GM10266 (cell line): Measurements from ENCODE around the gene DENND2D.

Experiments
- DNase-seq: peaks from one replicate; pipeline ENCODE4 v3.0.0; 2012; ENCODE audit errors: extremely low spot score
- TF ChIP-seq, protein P1 (sequence below): IDR thresholded peaks from 2 replicates; pipeline ENCODE4 v1.5.1; 2012; ENCODE audit warnings: mild to moderate bottlenecking, low read depth; ENCODE audit not compliant: control insufficient read depth, insufficient read depth; ENCODE audit errors: missing control alignments

DENND2D gene

DNA sequence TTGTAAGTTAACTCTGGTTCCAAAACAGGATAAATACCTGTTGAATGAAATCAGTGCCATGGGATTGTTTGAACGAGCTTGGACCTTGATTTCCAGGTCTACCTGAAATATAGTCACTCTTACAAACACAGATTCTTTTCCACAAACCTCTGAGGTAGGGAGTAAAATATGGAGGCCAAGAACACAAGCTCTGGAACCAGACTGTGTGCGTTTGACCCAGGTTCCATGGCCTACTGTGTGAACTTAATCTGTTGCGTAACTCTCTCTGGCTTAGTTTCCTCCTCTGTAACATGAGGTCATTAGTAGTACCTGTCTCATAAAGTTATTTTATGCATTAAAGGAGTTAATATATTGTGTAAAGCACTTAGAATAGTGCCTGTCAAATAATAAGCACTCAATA is 25.1 kb downstream of the DENND2D start:
- TF ChIP-seq, protein P1, sequence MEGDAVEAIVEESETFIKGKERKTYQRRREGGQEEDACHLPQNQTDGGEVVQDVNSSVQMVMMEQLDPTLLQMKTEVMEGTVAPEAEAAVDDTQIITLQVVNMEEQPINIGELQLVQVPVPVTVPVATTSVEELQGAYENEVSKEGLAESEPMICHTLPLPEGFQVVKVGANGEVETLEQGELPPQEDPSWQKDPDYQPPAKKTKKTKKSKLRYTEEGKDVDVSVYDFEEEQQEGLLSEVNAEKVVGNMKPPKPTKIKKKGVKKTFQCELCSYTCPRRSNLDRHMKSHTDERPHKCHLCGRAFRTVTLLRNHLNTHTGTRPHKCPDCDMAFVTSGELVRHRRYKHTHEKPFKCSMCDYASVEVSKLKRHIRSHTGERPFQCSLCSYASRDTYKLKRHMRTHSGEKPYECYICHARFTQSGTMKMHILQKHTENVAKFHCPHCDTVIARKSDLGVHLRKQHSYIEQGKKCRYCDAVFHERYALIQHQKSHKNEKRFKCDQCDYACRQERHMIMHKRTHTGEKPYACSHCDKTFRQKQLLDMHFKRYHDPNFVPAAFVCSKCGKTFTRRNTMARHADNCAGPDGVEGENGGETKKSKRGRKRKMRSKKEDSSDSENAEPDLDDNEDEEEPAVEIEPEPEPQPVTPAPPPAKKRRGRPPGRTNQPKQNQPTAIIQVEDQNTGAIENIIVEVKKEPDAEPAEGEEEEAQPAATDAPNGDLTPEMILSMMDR = no peak

DNA sequence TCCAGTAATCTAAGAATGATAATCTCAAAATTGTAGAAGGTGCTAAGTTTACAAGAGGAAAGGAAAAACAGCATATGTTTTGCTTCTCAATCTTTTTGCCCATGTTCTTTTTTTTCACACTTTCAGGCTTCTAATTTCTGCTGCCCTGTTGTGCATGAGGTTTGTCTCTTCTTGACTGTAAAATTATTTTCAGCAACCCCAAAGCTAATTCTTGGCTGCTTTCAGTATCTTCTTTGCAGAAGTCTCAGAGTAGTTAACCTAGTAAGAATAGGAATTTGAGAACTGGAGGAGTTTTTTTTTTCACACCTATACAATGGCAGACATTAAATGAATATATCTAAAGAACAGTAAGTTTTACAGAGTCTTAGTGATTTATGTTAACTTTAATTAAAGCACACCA is 26.4 kb downstream of the DENND2D start:
- DNase-seq = no peak
- TF ChIP-seq, protein P1 = no peak

More for the DNA sequence above, 25.1 kb downstream of the DENND2D start:
- DNase-seq = no peak

DNA sequence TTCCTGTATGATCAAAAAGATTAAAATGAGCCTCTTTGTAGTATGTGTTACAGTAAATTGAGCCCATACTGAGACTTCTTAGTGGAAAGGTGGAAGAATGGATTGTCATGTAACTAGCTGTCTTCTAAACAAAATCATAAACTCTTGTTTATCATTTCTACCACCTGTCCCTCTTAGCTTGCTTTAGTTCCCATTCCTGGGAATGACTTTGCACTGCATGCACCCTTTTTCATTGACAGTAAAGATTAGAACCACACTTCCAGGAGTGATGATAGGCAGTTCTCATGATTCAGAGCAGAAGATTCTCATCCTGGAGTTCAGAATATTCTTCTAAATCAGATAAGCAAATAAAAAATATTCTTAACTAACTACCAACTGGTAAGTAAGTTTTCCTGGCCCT is 28.0 kb downstream of the DENND2D start:
- TF ChIP-seq, protein P1 = no peak
- no peak for DNase-seq

DNA sequence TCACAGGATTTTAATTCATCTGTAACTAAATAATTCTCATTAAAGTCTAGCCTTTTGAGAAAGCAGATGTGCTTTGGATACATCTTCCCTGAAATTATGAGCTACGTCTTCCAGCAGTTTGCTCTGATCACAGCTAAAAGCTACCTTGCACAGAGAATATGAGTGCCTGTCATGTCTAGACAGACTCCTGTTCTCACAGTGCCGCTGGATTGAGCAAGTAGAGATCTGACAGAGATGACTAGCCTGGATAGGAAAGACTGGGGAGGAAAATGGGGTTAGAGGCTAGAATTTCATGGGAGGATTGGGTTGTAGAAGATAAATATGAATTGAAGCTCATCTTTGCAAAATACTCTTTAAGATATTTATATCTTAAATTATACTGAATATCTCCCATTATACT is 36.3 kb downstream of the DENND2D start:
- no peak for DNase-seq
- TF ChIP-seq, protein P1 = no peak

DNA sequence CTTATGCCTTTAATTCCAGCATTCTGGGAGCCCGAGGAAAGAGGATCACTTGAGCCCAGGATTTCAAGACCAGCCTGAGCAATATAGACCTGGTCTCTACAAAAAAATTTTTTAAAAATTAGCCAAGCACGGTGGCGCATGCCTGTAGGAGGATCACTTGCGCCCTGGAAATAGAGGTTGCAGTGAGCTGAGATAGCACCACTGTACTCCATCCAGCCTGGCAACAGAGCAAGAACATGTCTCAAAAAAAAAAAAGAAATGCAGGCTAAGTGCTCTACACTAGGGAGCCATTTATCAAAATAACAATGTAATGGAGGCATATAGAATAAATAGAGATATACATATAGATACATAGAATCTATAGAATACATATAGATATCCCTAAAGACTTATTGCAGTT is 37.1 kb downstream of the DENND2D start:
- DNase-seq = no peak
- TF ChIP-seq, protein P1 = no peak

DNA sequence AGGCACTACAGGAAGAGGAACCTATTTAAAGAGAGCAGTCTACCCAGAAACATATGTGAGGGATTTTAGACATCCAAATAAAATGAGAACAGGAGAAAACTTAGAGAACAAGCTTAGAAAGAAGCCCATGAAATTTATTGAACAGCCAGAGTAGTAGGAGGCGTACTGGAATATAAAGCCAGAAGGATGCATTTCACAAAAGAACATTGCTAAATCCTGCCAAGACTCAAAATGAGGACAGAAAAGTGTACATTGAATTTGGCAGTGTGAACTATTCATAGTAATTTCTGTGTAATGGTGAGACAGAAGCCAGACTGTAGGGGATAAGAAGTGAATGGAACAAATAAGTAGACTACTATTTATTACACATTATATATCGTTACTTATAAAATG is 38.0 kb downstream of the DENND2D start:
- no peak for DNase-seq

DNA sequence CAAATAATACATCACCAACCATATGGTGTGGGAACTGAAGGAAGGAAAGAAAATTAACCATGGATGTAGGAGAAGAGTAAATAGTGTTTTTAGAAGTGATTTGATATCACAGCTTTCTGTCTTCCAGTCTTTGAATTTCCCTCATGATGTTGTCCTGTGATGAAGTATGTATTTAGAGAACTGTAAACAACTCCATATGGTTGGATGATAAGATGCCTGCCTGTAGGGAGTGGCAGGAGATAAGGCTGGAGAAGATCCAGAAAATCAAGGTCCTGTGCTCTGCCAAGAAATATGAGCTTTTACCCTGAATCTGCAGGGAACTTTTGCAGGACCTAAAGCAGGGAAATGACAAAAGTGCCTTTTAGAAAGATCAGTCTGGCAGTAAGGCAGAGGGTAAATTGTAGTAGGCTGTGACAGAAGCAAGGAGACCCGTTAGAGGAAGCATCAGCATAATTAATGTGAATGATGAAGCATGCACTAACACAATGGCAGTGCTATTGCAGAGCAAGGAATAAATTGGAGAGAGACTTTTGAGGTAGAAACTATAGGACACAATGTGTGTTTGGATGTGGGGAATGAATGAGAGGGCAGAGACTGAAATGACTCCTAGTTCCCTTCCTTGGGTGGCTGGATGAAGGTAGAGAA is 38.5 kb downstream of the DENND2D start:
- no peak for DNase-seq
- TF ChIP-seq, protein P1 = no peak

More for the DNA sequence above, 38.0 kb downstream of the DENND2D start:
- TF ChIP-seq, protein P1 = no peak
